ENCODE data around the gene COL5A3. TPM values are rescaled to one million over a fixed set of nuclear protein-coding genes. Genes with fewer than 3 reads are reported as not detected.

COL5A3 gene
- total and polyA plus RNA-seq, 2 of the 13 experiments (the other 11 are each of a cell fraction or from before 2014, with no cell fraction given) = 0.02 TPM; not detected in 1

DNA sequence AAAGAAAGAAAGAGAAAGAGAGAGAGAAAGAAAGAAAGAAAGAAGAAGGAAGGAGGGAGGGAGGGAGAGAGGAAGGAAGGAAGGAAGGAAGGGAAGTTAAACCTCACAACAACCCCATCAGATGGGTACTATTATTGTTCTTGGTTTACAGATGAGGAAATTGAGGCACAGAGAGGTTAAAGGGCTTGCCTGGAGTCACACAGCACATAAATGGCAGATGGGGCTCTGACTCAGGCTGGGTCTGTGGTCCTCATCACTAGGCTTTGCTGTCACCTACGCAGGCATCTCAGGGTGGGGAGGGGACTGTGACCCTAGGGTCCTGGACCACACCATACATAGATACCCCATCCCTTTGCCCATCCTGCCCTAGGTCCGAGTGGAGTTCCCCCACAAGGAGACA, 39.3 kb upstream of the COL5A3 start:
- no peak for DNase-seq (ENCODE audit: low spot score)
- ChIA-PET CTCF (ENCODE audit: low intra/inter-chr PET ratio, low total read pairs) (no interaction called here), POLR2A (no interaction called here)
- Histone ChIP-seq H3K4me1 (ENCODE audit: insufficient read depth, low read length) (no peaks in the 10 kb centered on the region), H3K4me2 (ENCODE audit: low read depth, low read length) (no peak overlapping the region), H3K9me3 (ENCODE audit: low read length) (no peaks in the 10 kb centered on the region), H3K27ac (ENCODE audit: extremely low read length, insufficient read depth, low read length) (no peak overlapping the region), H2AFZ (ENCODE audit: low read length) (no peak overlapping the region), H3K36me3 (replicated peaks in 1 of 2; ENCODE audit: control insufficient read depth in 1 of 2, insufficient read depth in 2 of 2, low read length in 2 of 2) (no peaks in the 10 kb centered on the region), H3K27me3 (ENCODE audit: control insufficient read depth in 1 of 2, insufficient read depth in 2 of 2, low read length in 2 of 2) (0 out of 5 replicates have a peak, but pooled peaks cover 0 to 7% of the 10 kb centered on the region in 2 experiments), H4K20me1 (ENCODE audit: insufficient read depth, low read length) (no peaks in the 10 kb centered on the region), H3K9ac (ENCODE audit: insufficient read depth, low read depth, low read length) (no peak overlapping the region), H3K79me2 (ENCODE audit: insufficient read depth, low read length) (no peaks in the 10 kb centered on the region), H3K4me3 (replicated peaks in 1 of 3; ENCODE audit: insufficient read depth in 1 of 3, low read depth in 2 of 3, low read length in 3 of 3) (no peak overlapping the region)
- intact Hi-C loops (cut with micrococcal nuclease; ENCODE audit: unreplicated experiment) (no loop called here), in situ Hi-C loops (cut with HindIII; ENCODE audit: extremely low pct_ligation_motif_present, low pct_unique_long_range_greater_than_20kb) (no loop called here)
- WGBS (ENCODE audit: low lambda C conversion rate) = 0% methylated on average over 2 of the region's 2 CpGs
- FAIRE-seq = no peak
- no TSS peak for BruUV-seq (replicated peaks)
- TF ChIP-seq ZNF768 (CRISPR knock-in tag; IDR thresholded peaks at IDR 0.05) (peak; percentile 84), SRY (CRISPR knock-in tag; IDR thresholded peaks at IDR 0.05) (no peak), ELF3 (CRISPR knock-in tag; IDR thresholded peaks at IDR 0.05) (no peak), ZSCAN9 (CRISPR knock-in tag; IDR thresholded peaks at IDR 0.05; ENCODE audit: borderline replicate concordance) (no peak)
- TF ChIP-seq, protein P1, sequence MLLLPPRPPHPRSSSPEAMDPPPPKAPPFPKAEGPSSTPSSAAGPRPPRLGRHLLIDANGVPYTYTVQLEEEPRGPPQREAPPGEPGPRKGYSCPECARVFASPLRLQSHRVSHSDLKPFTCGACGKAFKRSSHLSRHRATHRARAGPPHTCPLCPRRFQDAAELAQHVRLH (CRISPR knock-in tag; IDR thresholded peaks at IDR 0.05; ENCODE audit: borderline replicate concordance, low read depth) = no peak
- TF ChIP-seq, protein P2, sequence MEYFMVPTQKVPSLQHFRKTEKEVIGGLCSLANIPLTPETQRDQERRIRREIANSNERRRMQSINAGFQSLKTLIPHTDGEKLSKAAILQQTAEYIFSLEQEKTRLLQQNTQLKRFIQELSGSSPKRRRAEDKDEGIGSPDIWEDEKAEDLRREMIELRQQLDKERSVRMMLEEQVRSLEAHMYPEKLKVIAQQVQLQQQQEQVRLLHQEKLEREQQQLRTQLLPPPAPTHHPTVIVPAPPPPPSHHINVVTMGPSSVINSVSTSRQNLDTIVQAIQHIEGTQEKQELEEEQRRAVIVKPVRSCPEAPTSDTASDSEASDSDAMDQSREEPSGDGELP (IDR thresholded peaks at IDR 0.05; ENCODE audit: borderline replicate concordance, low read depth) = no peak
- ATAC-seq = no peak

DNA sequence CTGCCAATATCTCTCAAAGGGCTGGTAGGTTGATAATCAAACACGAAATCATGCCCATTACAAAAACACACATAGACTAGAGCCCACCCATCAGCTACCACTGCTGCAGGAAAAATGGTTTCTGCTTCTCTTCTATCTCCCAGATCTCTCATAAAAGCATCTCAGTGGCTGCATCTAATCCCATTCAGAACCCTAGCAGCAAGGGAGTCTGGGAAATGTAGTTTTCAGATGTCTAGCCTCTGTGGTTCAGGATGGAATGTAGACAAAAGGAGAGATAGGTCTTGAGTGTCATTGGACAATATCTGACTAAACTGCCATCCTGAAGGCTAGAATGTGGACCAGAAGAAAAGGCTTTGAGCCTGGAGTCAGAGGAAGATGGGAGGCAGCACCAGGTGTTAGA, 35.1 kb upstream of the COL5A3 start:
- no peak overlapping the region for H2AFZ ChIP-seq (ENCODE audit: low read length)
- no peak overlapping the region for H3K27ac ChIP-seq (ENCODE audit: extremely low read length, insufficient read depth, low read length)
- no peaks in the 10 kb centered on the region for H3K27me3 ChIP-seq (ENCODE audit: control insufficient read depth in 1 of 2, insufficient read depth in 2 of 2, low read length in 2 of 2)
- BruUV-seq (replicated peaks) = no TSS peak
- in situ Hi-C loops (cut with HindIII; ENCODE audit: extremely low pct_ligation_motif_present, low pct_unique_long_range_greater_than_20kb) = no loop called here
- FAIRE-seq (no peak), DNase-seq (ENCODE audit: low spot score) (no peak), ATAC-seq (no peak)
- ChIA-PET POLR2A (no interaction called here), CTCF (ENCODE audit: low intra/inter-chr PET ratio, low total read pairs) (no interaction called here)
- H3K9ac ChIP-seq (ENCODE audit: insufficient read depth, low read depth, low read length) = no peak overlapping the region
- H3K9me3 ChIP-seq (ENCODE audit: low read length) = no peaks in the 10 kb centered on the region
- TF ChIP-seq ZNF143 (CRISPR knock-in tag; IDR thresholded peaks at IDR 0.05) (peak; percentile 78), THAP11 (CRISPR knock-in tag; IDR thresholded peaks at IDR 0.05) (peak; percentile 92), ZNF33B (CRISPR knock-in tag; IDR thresholded peaks at IDR 0.05) (no peak), ZBTB20 (CRISPR knock-in tag; IDR thresholded peaks at IDR 0.05; ENCODE audit: borderline replicate concordance, low read depth) (no peak), ZC3H13 (CRISPR knock-in tag; IDR thresholded peaks at IDR 0.05) (no peak)
- H3K36me3 ChIP-seq (replicated peaks in 1 of 2; ENCODE audit: control insufficient read depth in 1 of 2, insufficient read depth in 2 of 2, low read length in 2 of 2) = no peaks in the 10 kb centered on the region
- no peak overlapping the region for H3K4me2 ChIP-seq (ENCODE audit: low read depth, low read length)
- 0% methylated on average over 1 of the region's 1 CpG for whole genome bisulfite sequencing (ENCODE audit: low lambda C conversion rate)
- H4K20me1 ChIP-seq (ENCODE audit: insufficient read depth, low read length) = no peaks in the 10 kb centered on the region
- H3K4me1 ChIP-seq (ENCODE audit: insufficient read depth, low read length) = no peaks in the 10 kb centered on the region
- no peak overlapping the region for H3K4me3 ChIP-seq (replicated peaks in 1 of 3; ENCODE audit: insufficient read depth in 1 of 3, low read depth in 2 of 3, low read length in 3 of 3)
- H3K79me2 ChIP-seq (ENCODE audit: insufficient read depth, low read length) = no peaks in the 10 kb centered on the region
- intact Hi-C loops (cut with micrococcal nuclease; ENCODE audit: unreplicated experiment) = no loop called here
